ENCODE data around the gene PCDHGA3. TPM values are rescaled to one million over a fixed set of nuclear protein-coding genes. Genes with fewer than 3 reads are reported as not detected.
"Not testable (repeated sequence)": the region's sequence is repeated elsewhere in the genome, so short reads cannot be mapped to it uniquely, and the experiment has no call there.

The PCDHGA3 gene
- total RNA-seq, 1 experiment from 2014 or later = not detected

GRCh38 chr5:141392429-141393198, 49.0 kb downstream of the PCDHGA3 start, which contains the start of gene PCDHGA8:
Gene PCDHGA8, plus strand, starts transcription at chr5:141392633. Its CDS starts 181 bp downstream, at chr5:141392814.
- in situ Hi-C loops (cut with HindIII; ENCODE audit: low pct_unique_long_range_greater_than_20kb, low sequenced_read_pairs) (no loop called here), intact Hi-C loops (cut with micrococcal nuclease; ENCODE audit: unreplicated experiment) (no loop called here)
- no peak within 1 kb of the TSS for H3K27ac ChIP-seq (ENCODE audit: low read length)
- DNase-seq (ENCODE audit: low read depth, low spot score) (no peak), ATAC-seq (no peak)
- no peaks in the 10 kb centered on the region; the same call in 1 of the 2 replicates for H3K9me3 ChIP-seq (ENCODE audit: control insufficient read depth, insufficient read depth, low read depth, low read length)
- no TSS peak for BruUV-seq (replicated peaks)
- TF ChIP-seq TCF7L2 (IDR thresholded peaks at IDR 0.05; ENCODE audit: low read depth, low read length) (no peak), POLR2AphosphoS5 (IDR thresholded peaks at IDR 0.05; ENCODE audit: low read depth, low read length) (no peak), CTCF (IDR thresholded peaks at IDR 0.05) (peak; percentile 26; the same call in 1 of the 2 replicates)
- no peaks in the 10 kb centered on the region for H3K36me3 ChIP-seq (ENCODE audit: control insufficient read depth, insufficient read depth, low read length)
- H3K4me3 ChIP-seq (ENCODE audit: low read depth in 2 of 2, low read length in 2 of 2) = no peak within 1 kb of the TSS
- H3K27me3 ChIP-seq (ENCODE audit: control insufficient read depth, insufficient read depth, low read length) = no peaks in the 10 kb centered on the region; the same call in 1 of the 2 replicates
- ChIA-PET POLR2A (no interaction called here), CTCF (no interaction called here)
- H3K4me1 ChIP-seq (ENCODE audit: control insufficient read depth, insufficient read depth, low read length) = no peaks in the 10 kb centered on the region

- no TSS peak for BruUV-seq (replicated peaks)
- ChIA-PET POLR2A (no interaction called here), CTCF (no interaction called here)
- no peaks in the 10 kb centered on the region for H3K4me1 ChIP-seq (ENCODE audit: control insufficient read depth, insufficient read depth, low read length)
- intact Hi-C loops (cut with micrococcal nuclease; ENCODE audit: unreplicated experiment) = no loop called here
- no peak for TF ChIP-seq CTCF (IDR thresholded peaks at IDR 0.05)
- no peak for DNase-seq (ENCODE audit: low read depth, low spot score)
- no peak overlapping the region for H3K4me3 ChIP-seq (ENCODE audit: low read depth in 2 of 2, low read length in 2 of 2)
- H3K27ac ChIP-seq (ENCODE audit: low read length) = no peak overlapping the region
- H3K9me3 ChIP-seq (ENCODE audit: control insufficient read depth, insufficient read depth, low read depth, low read length) = no peaks in the 10 kb centered on the region; the same call in 1 of the 2 replicates
- ATAC-seq = no peak
- no peaks in the 10 kb centered on the region for H3K36me3 ChIP-seq (ENCODE audit: control insufficient read depth, insufficient read depth, low read length)
- H3K27me3 ChIP-seq (ENCODE audit: control insufficient read depth, insufficient read depth, low read length) = no peaks in the 10 kb centered on the region; the same call in 1 of the 2 replicates
- in situ Hi-C loops (cut with HindIII; ENCODE audit: low pct_unique_long_range_greater_than_20kb, low sequenced_read_pairs) = no loop called here
These were observed 49.6 kb downstream of the PCDHGA3 start for GRCh38 chr5:141393267-141393666.

- ATAC-seq; H3K27ac ChIP-seq (ENCODE audit: low read length); in situ Hi-C loops (cut with HindIII; ENCODE audit: low pct_unique_long_range_greater_than_20kb, low sequenced_read_pairs); H3K4me1 ChIP-seq (ENCODE audit: control insufficient read depth, insufficient read depth, low read length); H3K4me3 ChIP-seq (ENCODE audit: low read depth in 2 of 2, low read length in 2 of 2); H3K36me3 ChIP-seq (ENCODE audit: control insufficient read depth, insufficient read depth, low read length); CTCF ChIA-PET; BruUV-seq (replicated peaks); DNase-seq (ENCODE audit: low read depth, low spot score); intact Hi-C loops (cut with micrococcal nuclease; ENCODE audit: unreplicated experiment); H3K27me3 ChIP-seq (ENCODE audit: control insufficient read depth, insufficient read depth, low read length); POLR2A ChIA-PET; H3K9me3 ChIP-seq (ENCODE audit: control insufficient read depth, insufficient read depth, low read depth, low read length): not testable (repeated sequence)
These were observed 51.0 kb downstream of the PCDHGA3 start for GRCh38 chr5:141394401-141395187.

Other genes starting within 250 kb of the PCDHGA3 start
- 12.8 TPM for gene PCDHB2, start 249.2 kb upstream of the PCDHGA3 start, total RNA-seq (2021; ENCODE audit: unreplicated experiment)
- 0.92 TPM for gene PCDHB3, start 243.4 kb upstream of the PCDHGA3 start, total RNA-seq (2021; ENCODE audit: unreplicated experiment)
- gene PCDHB4, start 222.0 kb upstream of the PCDHGA3 start, total RNA-seq (2021; ENCODE audit: unreplicated experiment) = 0.26 TPM
- 0.08 TPM for gene PCDHB5, start 208.6 kb upstream of the PCDHGA3 start, total RNA-seq (2021; ENCODE audit: unreplicated experiment)
- gene PCDHB6, start 193.8 kb upstream of the PCDHGA3 start, total RNA-seq (2021; ENCODE audit: unreplicated experiment) = 1.9 TPM
- gene PCDHB7, start 171.2 kb upstream of the PCDHGA3 start, total RNA-seq (2021; ENCODE audit: unreplicated experiment) = 1.3 TPM
- 7.6 TPM for gene PCDHB8, start 166.0 kb upstream of the PCDHGA3 start, total RNA-seq (2021; ENCODE audit: unreplicated experiment)
- 1.8 TPM for gene PCDHB16, start 161.4 kb upstream of the PCDHGA3 start, total RNA-seq (2021; ENCODE audit: unreplicated experiment)
- 1.8 TPM for gene PCDHB9, start 156.7 kb upstream of the PCDHGA3 start, total RNA-seq (2021; ENCODE audit: unreplicated experiment)
- gene PCDHB10, start 151.5 kb upstream of the PCDHGA3 start, total RNA-seq (2021; ENCODE audit: unreplicated experiment) = 0.72 TPM
- gene PCDHB11, start 144.2 kb upstream of the PCDHGA3 start, total RNA-seq (2021; ENCODE audit: unreplicated experiment) = 1.6 TPM
- gene PCDHB12, start 135.1 kb upstream of the PCDHGA3 start, total RNA-seq (2021; ENCODE audit: unreplicated experiment) = 0.44 TPM
- gene PCDHB13, start 129.9 kb upstream of the PCDHGA3 start, total RNA-seq (2021; ENCODE audit: unreplicated experiment) = 1.0 TPM
- 0.80 TPM for gene PCDHB14, start 120.5 kb upstream of the PCDHGA3 start, total RNA-seq (2021; ENCODE audit: unreplicated experiment)
- gene PCDHB15, start 98.4 kb upstream of the PCDHGA3 start, total RNA-seq (2021; ENCODE audit: unreplicated experiment) = 0.15 TPM
- gene SLC25A2, start 39.8 kb upstream of the PCDHGA3 start, total RNA-seq (2021; ENCODE audit: unreplicated experiment) = 0.28 TPM
- gene TAF7, start 23.0 kb upstream of the PCDHGA3 start, total RNA-seq (2021; ENCODE audit: unreplicated experiment) = 71.0 TPM
- 0.92 TPM for gene PCDHGA1, start 13.3 kb upstream of the PCDHGA3 start, total RNA-seq (2021; ENCODE audit: unreplicated experiment)
- 0.05 TPM for gene PCDHGA2, start 5.1 kb upstream of the PCDHGA3 start, total RNA-seq (2021; ENCODE audit: unreplicated experiment)
- 2.0 TPM for gene PCDHGB1, start 6.3 kb downstream of the PCDHGA3 start, total RNA-seq (2021; ENCODE audit: unreplicated experiment)
- gene PCDHGA4, start 11.2 kb downstream of the PCDHGA3 start, total RNA-seq (2021; ENCODE audit: unreplicated experiment) = 0.69 TPM
- 5.3 TPM for gene PCDHGB2, start 16.2 kb downstream of the PCDHGA3 start, total RNA-seq (2021; ENCODE audit: unreplicated experiment)
- gene PCDHGA5, start 20.3 kb downstream of the PCDHGA3 start, total RNA-seq (2021; ENCODE audit: unreplicated experiment) = 0.67 TPM
- 0.49 TPM for gene PCDHGB3, start 26.4 kb downstream of the PCDHGA3 start, total RNA-seq (2021; ENCODE audit: unreplicated experiment)
- gene PCDHGA6, start 30.1 kb downstream of the PCDHGA3 start, total RNA-seq (2021; ENCODE audit: unreplicated experiment) = 0.59 TPM
- 0.18 TPM for gene PCDHGA7, start 38.9 kb downstream of the PCDHGA3 start, total RNA-seq (2021; ENCODE audit: unreplicated experiment)
- 0.21 TPM for gene PCDHGB4, start 43.9 kb downstream of the PCDHGA3 start, total RNA-seq (2021; ENCODE audit: unreplicated experiment)
- 0.18 TPM for gene PCDHGA8, start 48.8 kb downstream of the PCDHGA3 start, total RNA-seq (2021; ENCODE audit: unreplicated experiment)
- 0.87 TPM for gene PCDHGB5, start 54.1 kb downstream of the PCDHGA3 start, total RNA-seq (2021; ENCODE audit: unreplicated experiment)
- gene PCDHGA9, start 58.9 kb downstream of the PCDHGA3 start, total RNA-seq (2021; ENCODE audit: unreplicated experiment) = 0.15 TPM
- 0.23 TPM for gene PCDHGB6, start 64.2 kb downstream of the PCDHGA3 start, total RNA-seq (2021; ENCODE audit: unreplicated experiment)
- gene PCDHGA10, start 69.2 kb downstream of the PCDHGA3 start, total RNA-seq (2021; ENCODE audit: unreplicated experiment) = 0.69 TPM
- gene PCDHGB7, start 73.8 kb downstream of the PCDHGA3 start, total RNA-seq (2021; ENCODE audit: unreplicated experiment) = 6.7 TPM
- 0.39 TPM for gene PCDHGA11, start 77.2 kb downstream of the PCDHGA3 start, total RNA-seq (2021; ENCODE audit: unreplicated experiment)
- gene PCDHGA12, start 86.7 kb downstream of the PCDHGA3 start, total RNA-seq (2021; ENCODE audit: unreplicated experiment) = 0.21 TPM
- gene PCDHGC3, start 132.1 kb downstream of the PCDHGA3 start, total RNA-seq (2021; ENCODE audit: unreplicated experiment) = 54.1 TPM
- 0.57 TPM for gene PCDHGC4, start 141.2 kb downstream of the PCDHGA3 start, total RNA-seq (2021; ENCODE audit: unreplicated experiment)
- 0.36 TPM for gene PCDHGC5, start 145.3 kb downstream of the PCDHGA3 start, total RNA-seq (2021; ENCODE audit: unreplicated experiment)